HG02798 (cell line): Measurements from ENCODE around the gene PHF13.
"Not testable (repeated sequence)": the region's sequence is repeated elsewhere in the genome, so short reads cannot be mapped to it uniquely, and the experiment has no call there.

Experiments used
- ATAC-seq: cut with Tn5 transposase; IDR thresholded peaks from one replicate; pipeline ENCODE4 v1.9.1; 2021; ENCODE audit warnings: mild to moderate bottlenecking; ENCODE audit not compliant: unreplicated experiment, poor library complexity

PHF13 gene

DNA sequence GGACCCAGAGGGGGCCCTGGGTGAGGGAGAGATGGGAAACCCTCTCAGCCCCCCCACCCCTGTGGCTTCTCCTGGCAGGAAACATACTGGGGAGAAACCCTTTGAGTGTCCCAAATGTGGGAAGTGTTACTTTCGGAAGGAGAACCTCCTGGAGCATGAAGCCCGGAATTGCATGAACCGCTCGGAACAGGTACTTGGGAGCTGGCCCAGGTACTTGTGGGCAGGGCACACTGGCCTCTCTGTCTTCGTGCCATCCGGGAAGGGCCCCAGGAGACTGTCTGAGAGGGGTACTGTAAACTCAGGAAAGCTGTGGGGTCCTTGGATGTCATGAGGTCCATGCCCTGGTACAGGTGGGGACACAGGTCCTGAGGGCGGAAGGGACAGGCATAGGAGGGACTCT is 27.7 kb upstream of the PHF13 start:
- ATAC-seq = no peak

GRCh38 chr1:6586404-6586816 is 27.1 kb upstream of the PHF13 start:
- no peak for ATAC-seq

DNA sequence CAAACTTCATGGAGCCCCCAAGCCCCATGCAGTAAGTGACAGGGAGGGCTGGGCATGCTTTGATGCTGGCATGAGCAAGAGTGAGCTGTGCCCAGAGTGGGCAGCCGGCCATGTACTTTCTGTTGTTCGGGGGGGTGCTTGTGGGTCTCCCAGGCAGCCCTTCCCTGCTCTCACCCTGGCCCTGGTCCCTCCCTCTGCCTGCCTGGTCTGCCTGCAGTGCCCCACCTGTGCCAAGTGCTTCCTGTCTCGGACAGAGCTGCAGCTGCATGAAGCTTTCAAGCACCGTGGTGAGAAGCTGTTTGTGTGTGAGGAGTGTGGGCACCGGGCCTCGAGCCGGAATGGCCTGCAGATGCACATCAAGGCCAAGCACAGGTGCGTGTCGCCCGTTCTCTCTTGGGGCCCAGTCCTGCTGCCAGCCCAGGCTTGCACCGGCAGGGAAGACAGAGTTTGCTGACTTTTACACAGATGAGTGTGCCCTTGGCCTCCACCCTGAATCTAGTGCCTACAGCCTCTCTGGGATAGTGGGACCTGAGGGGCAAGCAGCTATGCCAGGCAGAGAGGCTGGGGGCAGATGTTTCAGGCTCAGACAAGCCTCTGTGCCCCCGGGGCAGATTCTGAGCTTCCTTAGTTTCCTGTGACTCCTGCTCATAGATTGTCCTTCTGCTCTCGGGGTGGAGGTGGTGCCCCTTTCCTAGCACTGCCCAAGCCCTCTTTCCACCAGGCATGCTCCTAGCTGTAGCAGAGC is 26.1 kb upstream of the PHF13 start:
- ATAC-seq = no peak

DNA sequence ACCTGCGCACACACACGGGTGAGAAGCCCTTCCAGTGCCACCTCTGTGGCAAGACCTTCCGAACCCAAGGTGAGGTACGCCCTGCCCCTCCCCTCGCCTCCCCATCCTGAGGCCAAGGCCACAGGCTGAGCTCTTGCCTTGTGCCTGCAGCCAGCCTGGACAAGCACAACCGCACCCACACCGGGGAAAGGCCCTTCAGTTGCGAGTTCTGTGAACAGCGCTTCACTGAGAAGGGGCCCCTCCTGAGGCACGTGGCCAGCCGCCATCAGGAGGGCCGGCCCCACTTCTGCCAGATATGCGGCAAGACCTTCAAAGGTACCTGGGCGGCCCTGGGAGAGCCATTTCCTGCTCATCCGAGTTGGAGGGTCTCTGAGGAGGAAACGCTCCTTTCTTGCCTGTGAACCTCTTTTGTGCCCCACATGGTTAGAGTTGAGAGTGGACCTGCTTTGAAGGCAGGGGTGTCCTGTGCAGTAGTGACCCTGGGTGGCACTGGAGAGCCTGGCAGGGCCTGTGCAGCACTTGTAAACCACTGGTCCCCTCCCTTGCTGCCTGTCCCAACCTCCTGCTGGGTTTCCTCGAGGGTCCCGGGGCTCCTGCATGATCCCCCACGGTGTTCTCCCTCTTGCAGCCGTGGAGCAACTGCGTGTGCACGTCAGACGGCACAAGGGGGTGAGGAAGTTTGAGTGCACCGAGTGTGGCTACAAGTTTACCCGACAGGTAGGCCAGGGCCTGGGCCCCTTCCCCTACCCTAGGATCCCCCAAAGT is 25.2 kb upstream of the PHF13 start:
- no peak for ATAC-seq

DNA sequence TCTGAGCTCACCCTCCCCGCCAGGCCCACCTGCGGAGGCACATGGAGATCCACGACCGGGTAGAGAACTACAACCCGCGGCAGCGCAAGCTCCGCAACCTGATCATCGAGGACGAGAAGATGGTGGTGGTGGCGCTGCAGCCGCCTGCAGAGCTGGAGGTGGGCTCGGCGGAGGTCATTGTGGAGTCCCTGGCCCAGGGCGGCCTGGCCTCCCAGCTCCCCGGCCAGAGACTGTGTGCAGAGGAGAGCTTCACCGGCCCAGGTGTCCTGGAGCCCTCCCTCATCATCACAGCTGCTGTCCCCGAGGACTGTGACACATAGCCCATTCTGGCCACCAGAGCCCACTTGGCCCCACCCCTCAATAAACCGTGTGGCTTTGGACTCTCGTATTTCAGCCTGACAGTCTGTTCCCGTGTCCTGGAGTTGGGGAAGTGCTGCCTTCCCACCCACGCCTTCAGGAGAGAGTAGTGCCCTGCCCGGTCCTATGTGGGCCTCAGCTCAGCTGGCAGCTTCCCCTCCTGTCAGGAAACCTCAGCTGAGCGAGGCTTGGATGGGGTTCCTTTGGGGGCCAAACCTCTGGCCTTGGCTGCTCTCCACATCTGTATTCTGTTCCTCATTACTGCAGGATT is 24.5 kb upstream of the PHF13 start:
- ATAC-seq = no peak

GRCh38 chr1:6590046-6590445 is 23.5 kb upstream of the PHF13 start:
- ATAC-seq = no peak

DNA sequence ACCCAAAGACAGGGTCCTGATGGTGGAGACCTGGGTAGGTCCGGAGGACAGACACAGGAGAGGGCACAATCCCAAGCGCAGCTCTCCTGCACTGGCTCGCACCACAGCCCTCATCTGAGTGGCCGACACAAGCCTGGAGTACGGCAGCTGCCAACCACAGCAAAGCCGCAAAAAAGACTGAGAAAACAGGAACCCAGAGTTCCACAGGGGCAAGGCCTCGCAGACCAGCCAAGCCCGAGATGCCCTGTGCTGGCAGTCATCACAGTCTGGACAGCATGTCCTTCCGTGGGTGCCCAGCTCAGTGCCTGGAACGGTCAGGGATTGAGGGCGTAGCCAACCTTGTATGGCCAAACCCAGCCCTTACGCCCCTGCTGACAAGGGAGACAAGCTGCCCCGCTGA is 22.3 kb upstream of the PHF13 start:
- ATAC-seq = no peak

DNA sequence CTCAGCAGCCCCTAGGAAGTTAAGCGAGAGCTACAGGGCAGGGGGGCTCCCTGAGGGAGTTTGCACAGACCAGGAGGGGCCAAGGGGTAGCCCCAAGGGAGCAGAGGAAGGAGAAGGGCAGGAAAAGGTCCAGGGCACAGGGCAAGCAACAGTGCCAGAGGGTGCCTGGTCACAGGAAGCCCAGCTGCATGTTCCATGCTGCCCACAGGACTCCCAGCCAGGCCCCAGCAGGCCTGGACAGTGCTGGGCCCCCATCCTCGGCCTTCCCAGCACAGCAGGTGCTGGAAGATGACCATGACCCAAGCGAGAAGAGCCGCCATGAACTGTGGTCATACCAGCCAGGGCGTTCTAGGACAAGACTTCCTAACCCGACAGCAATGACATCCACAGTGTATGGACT is 21.9 kb upstream of the PHF13 start:
- no peak for ATAC-seq

DNA sequence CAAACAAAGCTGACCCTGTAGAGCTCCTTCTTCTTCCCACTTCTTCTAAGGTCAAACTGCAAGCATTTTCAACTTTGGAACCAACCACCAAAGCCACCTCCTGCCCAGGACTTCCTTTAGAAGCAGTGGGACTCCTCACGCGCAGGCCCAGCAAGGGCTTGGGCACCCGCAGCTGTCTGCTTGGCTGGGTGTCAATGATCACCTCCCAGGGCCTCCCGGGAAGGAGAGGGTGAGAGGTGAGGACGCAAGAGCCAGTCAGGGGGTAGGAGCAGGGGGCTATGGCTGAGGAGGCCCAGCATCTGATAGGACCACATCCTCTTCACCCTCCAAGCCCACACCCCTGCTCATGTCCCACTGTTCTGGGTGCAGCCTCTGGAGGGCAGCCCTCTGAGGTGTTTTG is 21.1 kb upstream of the PHF13 start:
- ATAC-seq = no peak

DNA sequence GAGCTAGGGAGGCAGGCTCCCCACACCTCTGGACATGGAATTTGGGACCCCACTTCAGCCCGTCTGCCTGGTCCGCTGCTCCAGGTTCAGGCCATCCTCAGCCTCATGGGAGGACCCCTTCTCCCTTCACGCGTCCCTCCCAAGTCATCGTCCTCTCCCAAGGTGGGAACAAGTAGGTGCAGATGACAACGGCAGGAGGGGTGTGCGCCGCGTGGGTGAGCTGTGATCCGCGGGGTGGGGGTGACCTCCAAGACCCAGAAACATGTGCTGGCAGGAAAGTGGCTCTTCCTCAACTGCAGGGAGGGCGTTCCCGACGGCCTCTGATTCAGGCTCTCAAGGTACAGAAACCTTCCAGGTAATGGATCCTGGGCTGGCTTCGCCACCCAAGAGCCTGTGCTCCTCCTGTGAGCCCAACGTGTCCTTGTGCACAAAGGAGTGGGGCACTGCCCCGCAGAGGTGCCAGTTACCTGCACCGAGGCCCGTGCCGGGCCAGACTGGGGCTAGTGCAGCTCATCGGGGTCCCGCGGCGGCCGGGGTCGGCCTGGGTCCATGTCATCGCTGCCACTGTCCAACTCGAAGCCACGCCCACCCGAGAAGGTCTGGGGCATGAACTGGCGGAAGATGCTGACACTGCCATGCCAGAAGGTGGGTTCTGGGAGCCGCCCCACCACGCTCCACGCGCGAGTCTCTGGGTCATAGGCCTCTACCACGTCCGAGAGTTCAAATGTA is 20.5 kb upstream of the PHF13 start:
- no peak for ATAC-seq

DNA sequence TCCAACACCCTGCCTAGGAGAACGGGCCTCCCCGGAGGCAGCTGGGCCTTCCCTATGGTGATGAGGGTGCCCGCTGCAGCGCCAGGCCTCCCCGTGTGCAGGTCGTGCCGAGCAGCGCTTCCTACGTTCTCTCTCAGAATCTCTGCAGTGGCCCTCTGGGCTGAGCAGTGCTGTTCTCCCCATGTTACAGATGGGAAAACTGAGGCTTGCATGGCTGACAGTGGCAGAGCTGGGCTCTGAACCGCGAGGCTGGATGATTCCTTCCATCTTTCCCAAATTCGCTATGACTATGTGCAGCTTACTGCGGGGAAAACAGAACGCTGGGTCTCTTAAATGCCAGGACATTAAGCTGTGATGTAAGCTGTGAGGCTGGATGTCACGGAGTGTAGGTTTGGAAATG is 19.7 kb upstream of the PHF13 start:
- no peak for ATAC-seq

- no peak for ATAC-seq
Observed at GRCh38 chr1:6594977-6595740, 18.4 kb upstream of the PHF13 start.

GRCh38 chr1:6596351-6596750 is 17.2 kb upstream of the PHF13 start:
- no peak for ATAC-seq

GRCh38 chr1:6596886-6597776 is 16.4 kb upstream of the PHF13 start:
- ATAC-seq = no peak

DNA sequence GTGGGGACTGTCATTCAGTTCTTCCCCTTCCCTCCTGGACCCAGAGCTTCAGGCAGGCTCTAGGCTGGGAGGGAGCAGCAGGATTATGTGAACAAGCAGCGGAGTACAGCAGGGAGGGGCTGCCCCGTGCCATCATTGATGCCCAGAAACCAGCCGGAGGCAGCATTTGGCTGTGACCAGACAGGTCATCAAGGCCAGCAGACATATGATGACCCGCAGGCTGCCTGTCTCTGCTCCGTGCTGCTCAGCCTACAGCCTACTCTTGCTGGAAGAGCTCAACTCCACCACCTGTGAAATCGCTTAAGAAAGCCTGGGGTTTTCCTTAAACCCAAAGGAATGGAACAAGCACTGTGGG is 15.8 kb upstream of the PHF13 start:
- ATAC-seq = no peak

- no peak for ATAC-seq
Observed at GRCh38 chr1:6599141-6599975, 14.2 kb upstream of the PHF13 start.

DNA sequence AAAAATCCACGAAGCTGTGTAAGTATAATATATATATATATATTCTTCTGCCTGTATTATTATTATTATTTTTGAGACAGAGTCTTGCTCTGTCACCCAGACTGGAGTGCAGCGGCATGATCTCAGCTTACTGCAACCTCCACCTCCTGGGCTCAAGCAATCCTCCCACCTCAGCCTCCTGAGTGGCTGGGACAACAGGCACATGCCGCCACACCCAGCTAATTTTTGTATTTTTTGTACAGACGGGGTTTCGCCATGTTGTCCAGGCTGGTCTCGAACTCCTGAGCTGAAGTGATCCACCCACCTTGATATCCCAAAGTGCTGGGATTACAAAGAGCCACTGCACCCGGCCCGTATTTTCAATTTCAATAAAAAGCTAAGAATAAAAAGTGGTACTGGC is 13.5 kb upstream of the PHF13 start:
- not testable (repeated sequence) for ATAC-seq

GRCh38 chr1:6600410-6601048 is 13.0 kb upstream of the PHF13 start:
- ATAC-seq = peak; percentile 1
